HepG2 (cell line): ENCODE measurements around the gene PSKH1. TPM values are rescaled to one million over a fixed set of nuclear protein-coding genes. Genes with fewer than 3 reads are reported as not detected.

ENCODE experiments used
- CBX1 ChIP-seq: IDR thresholded peaks from one replicate; pipeline ENCODE4 v1.6.1; 2016; ENCODE audit warnings: antibody characterized with exemption, low read depth
- CTCF ChIP-seq: sonication (generic); formaldehyde crosslinking; IDR thresholded peaks from 2 replicates; pipeline ENCODE4 v1.5.0; 2020; ENCODE audit warnings: mild to moderate bottlenecking, missing genetic modification reagents, moderate library complexity
- FOSL1 ChIP-seq: sonication (generic); formaldehyde crosslinking; IDR thresholded peaks from 2 replicates; pipeline ENCODE4 v1.9.0; 2021; ENCODE audit warnings: missing genetic modification reagents, borderline replicate concordance
- FOSL2 ChIP-seq: sonication (generic); formaldehyde crosslinking; IDR thresholded peaks from 2 replicates; pipeline ENCODE4 v1.4.0; 2020; ENCODE audit warnings: missing genetic modification reagents
- GABPA ChIP-seq, 2 experiments: IDR thresholded peaks; 2 replicates each; pipeline ENCODE4 v1.6.1; 2011 to 2016; ENCODE audit warnings: low read depth in 2 of 2, low read length in 1 of 2, missing biosample characterization in 1 of 2, missing genetic modification characterization in 1 of 2
- LRRFIP1 ChIP-seq: sonication (generic); formaldehyde crosslinking; conservative IDR thresholded peaks from 2 replicates; pipeline ENCODE4 v1.4.0; 2020; ENCODE audit warnings: missing genetic modification reagents
- NFKB2 ChIP-seq: sonication (generic); formaldehyde crosslinking; IDR thresholded peaks from 2 replicates; pipeline ENCODE4 v1.4.0; 2020; ENCODE audit warnings: missing genetic modification reagents, borderline replicate concordance
- NFYB ChIP-seq: sonication (generic); formaldehyde crosslinking; IDR thresholded peaks from 2 replicates; pipeline ENCODE4 v1.4.0; 2020; ENCODE audit warnings: missing genetic modification reagents
- NKX3-1 ChIP-seq: sonication (generic); formaldehyde crosslinking; IDR thresholded peaks from 2 replicates; pipeline ENCODE4 v1.5.0; 2020; ENCODE audit warnings: missing genetic modification reagents
- POGK ChIP-seq: sonication (generic); formaldehyde crosslinking; conservative IDR thresholded peaks from 2 replicates; pipeline ENCODE4 v1.8.0; 2022; ENCODE audit warnings: mild to moderate bottlenecking, moderate library complexity, missing genetic modification reagents
- SP5 ChIP-seq: IDR thresholded peaks from 2 replicates; pipeline ENCODE4 v1.6.1; 2016; ENCODE audit warnings: low read depth, borderline replicate concordance
- SRSF4 ChIP-seq: fragments of 200-400 bp; formaldehyde crosslinking; IDR thresholded peaks from one replicate; pipeline ENCODE4 v1.6.1; 2018; ENCODE audit warnings: mild to moderate bottlenecking, low read depth, low read length, moderate library complexity; ENCODE audit not compliant: poor library complexity, severe bottlenecking
- SYNCRIP ChIP-seq: fragments of 200-400 bp; formaldehyde crosslinking; IDR thresholded peaks from 2 replicates; pipeline ENCODE4 v1.6.1; 2018; ENCODE audit warnings: mild to moderate bottlenecking, low read depth, low read length; ENCODE audit not compliant: insufficient read depth
- ZBTB21 ChIP-seq: sonication (generic); formaldehyde crosslinking; IDR thresholded peaks from 2 replicates; pipeline ENCODE4 v1.4.0; 2020; ENCODE audit warnings: missing genetic modification reagents
- ZBTB42 ChIP-seq: sonication (generic); formaldehyde crosslinking; IDR thresholded peaks from 2 replicates; pipeline ENCODE4 v1.5.0; 2020; ENCODE audit warnings: mild to moderate bottlenecking, missing genetic modification reagents
- ZFYVE20 ChIP-seq: sonication (generic); formaldehyde crosslinking; IDR thresholded peaks from 2 replicates; pipeline ENCODE4 v1.8.0; 2023; ENCODE audit warnings: low read depth, mild to moderate bottlenecking, moderate library complexity, missing genetic modification reagents, borderline replicate concordance
- ZNF124 ChIP-seq: sonication (generic); formaldehyde crosslinking; IDR thresholded peaks from 2 replicates; pipeline ENCODE4 v1.4.0; 2020; ENCODE audit warnings: missing genetic modification reagents
- ZNF326 ChIP-seq: sonication (generic); formaldehyde crosslinking; IDR thresholded peaks from 2 replicates; pipeline ENCODE4 v1.4.0; 2020; ENCODE audit warnings: missing genetic modification reagents, borderline replicate concordance
- ZNF34 ChIP-seq: sonication (generic); formaldehyde crosslinking; IDR thresholded peaks from 2 replicates; pipeline ENCODE4 v1.4.0; 2020; ENCODE audit warnings: mild to moderate bottlenecking, missing genetic modification reagents, borderline replicate concordance
- ZNF572 ChIP-seq: sonication (generic); formaldehyde crosslinking; IDR thresholded peaks from 2 replicates; pipeline ENCODE4 v1.5.1; 2020; ENCODE audit warnings: mild to moderate bottlenecking, missing genetic modification reagents
- ZNF746 ChIP-seq: sonication (generic); formaldehyde crosslinking; IDR thresholded peaks from 2 replicates; pipeline ENCODE4 v1.8.0; 2022; ENCODE audit warnings: mild to moderate bottlenecking, missing genetic modification reagents
- ZNF790 ChIP-seq: sonication (generic); formaldehyde crosslinking; IDR thresholded peaks from 2 replicates; pipeline ENCODE4 v1.8.0; 2022; ENCODE audit warnings: missing genetic modification reagents, mild to moderate bottlenecking, borderline replicate concordance
- ZNF878 ChIP-seq: sonication (generic); formaldehyde crosslinking; IDR thresholded peaks from 2 replicates; pipeline ENCODE4 v1.8.1; 2023; ENCODE audit warnings: mild to moderate bottlenecking, missing genetic modification reagents, moderate library complexity
- polyA plus RNA-seq, 8 experiments: library from polyadenylated mRNA; depleted of rRNA in 3 of 8; stranded (reverse) in 7 of 8; unstranded in 1 of 8; fragments of >200 nt; fragmentation: Illumina TruSeq in 4 of 8; extraction: Trizol in 4 of 8; gene quantifications; 2 replicates each; pipeline versions ENCODE4 v1.2.1 to v1.2.3, GENCODE V29; 2011 to 2016; ENCODE audit warnings: low read depth in 4 of 8, missing spikeins in 1 of 8, mixed read lengths in 1 of 8; ENCODE audit not compliant: insufficient read depth in 1 of 8
- total RNA-seq, 5 experiments: library from RNA; depleted of rRNA; stranded (reverse); fragments of >200 nt; fragmentation: Illumina TruSeq; extraction: Trizol; gene quantifications; 2 replicates each; pipeline ENCODE4 v1.2.3, GENCODE V29; 2016; ENCODE audit warnings: low read depth in 1 of 5
- TF ChIP-seq, protein P1 (sequence below): sonication (generic); formaldehyde crosslinking; IDR thresholded peaks from 2 replicates; pipeline ENCODE4 v1.4.0; 2020; ENCODE audit warnings: missing genetic modification reagents

The PSKH1 gene
- total and polyA plus RNA-seq, 2 of the 13 experiments (the other 11 are each of a cell fraction or from before 2014, with no cell fraction given) = 8.4 to 19.1 TPM

GRCh38 chr16:67943256-67943618 is 50.2 kb downstream of the PSKH1 start (continued):
- TF ChIP-seq ZNF790 (CRISPR knock-in tag) = no peak
- TF ChIP-seq ZNF34 = peak; percentile 81; the same call in 1 of the 2 replicates
- TF ChIP-seq LRRFIP1 (CRISPR knock-in tag) = no peak
- no peak for TF ChIP-seq ZBTB21 (CRISPR knock-in tag)
- TF ChIP-seq, protein P1, sequence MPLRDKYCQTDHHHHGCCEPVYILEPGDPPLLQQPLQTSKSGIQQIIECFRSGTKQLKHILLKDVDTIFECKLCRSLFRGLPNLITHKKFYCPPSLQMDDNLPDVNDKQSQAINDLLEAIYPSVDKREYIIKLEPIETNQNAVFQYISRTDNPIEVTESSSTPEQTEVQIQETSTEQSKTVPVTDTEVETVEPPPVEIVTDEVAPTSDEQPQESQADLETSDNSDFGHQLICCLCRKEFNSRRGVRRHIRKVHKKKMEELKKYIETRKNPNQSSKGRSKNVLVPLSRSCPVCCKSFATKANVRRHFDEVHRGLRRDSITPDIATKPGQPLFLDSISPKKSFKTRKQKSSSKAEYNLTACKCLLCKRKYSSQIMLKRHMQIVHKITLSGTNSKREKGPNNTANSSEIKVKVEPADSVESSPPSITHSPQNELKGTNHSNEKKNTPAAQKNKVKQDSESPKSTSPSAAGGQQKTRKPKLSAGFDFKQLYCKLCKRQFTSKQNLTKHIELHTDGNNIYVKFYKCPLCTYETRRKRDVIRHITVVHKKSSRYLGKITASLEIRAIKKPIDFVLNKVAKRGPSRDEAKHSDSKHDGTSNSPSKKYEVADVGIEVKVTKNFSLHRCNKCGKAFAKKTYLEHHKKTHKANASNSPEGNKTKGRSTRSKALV = 0 out of 2 replicates have a peak, but pooled peaks have one; percentile 18
- no peak for TF ChIP-seq NFKB2 (CRISPR knock-in tag)
- no peak for TF ChIP-seq POGK (CRISPR knock-in tag)
- TF ChIP-seq FOSL2 (CRISPR knock-in tag) = no peak; the same call in 1 of the 2 replicates
- TF ChIP-seq ZFYVE20 (CRISPR knock-in tag) = no peak
- TF ChIP-seq ZBTB42 (CRISPR knock-in tag) = peak; percentile 78; the same call in 1 of the 2 replicates
- TF ChIP-seq ZNF572 = no peak
- peak; percentile 24; the same call in 1 of the 2 replicates for TF ChIP-seq SP5
- peak; percentile 72 for TF ChIP-seq CBX1
- no peak for TF ChIP-seq FOSL1
- no peak for TF ChIP-seq GABPA (IDR thresholded peaks at IDR 0.05; ENCODE audit: low read depth, low read length)
- peak; percentile 50 for TF ChIP-seq GABPA (CRISPR knock-in tag; IDR thresholded peaks at IDR 0.05; ENCODE audit: low read depth)
- no peak for TF ChIP-seq SRSF4
- no peak for TF ChIP-seq NKX3-1
- no peak; the same call in 1 of the 2 replicates for TF ChIP-seq CTCF
- TF ChIP-seq ZNF124 (CRISPR knock-in tag) = no peak
- TF ChIP-seq ZNF326 (CRISPR knock-in tag) = no peak
- peak; percentile 95 for TF ChIP-seq ZNF746
- TF ChIP-seq NFYB (CRISPR knock-in tag) = no peak
- TF ChIP-seq SYNCRIP = no peak
- peak; percentile 67; the same call in 1 of the 2 replicates for TF ChIP-seq ZNF878 (CRISPR knock-in tag)
